Activated CD8-positive, alpha-beta memory T cell treated with anti-CD3 and anti-CD28 coated beads, Interleukin-2, amount 50 U/mL, for 48 hours (primary cell): ENCODE measurements around the gene ABCB10.
"Not testable (repeated sequence)": the region's sequence is repeated elsewhere in the genome, so short reads cannot be mapped to it uniquely, and the experiment has no call there.

Source experiments
- DNase-seq: peaks from one replicate; pipeline ENCODE4 v3.0.0-alpha.2; 2020

The ABCB10 gene

DNA sequence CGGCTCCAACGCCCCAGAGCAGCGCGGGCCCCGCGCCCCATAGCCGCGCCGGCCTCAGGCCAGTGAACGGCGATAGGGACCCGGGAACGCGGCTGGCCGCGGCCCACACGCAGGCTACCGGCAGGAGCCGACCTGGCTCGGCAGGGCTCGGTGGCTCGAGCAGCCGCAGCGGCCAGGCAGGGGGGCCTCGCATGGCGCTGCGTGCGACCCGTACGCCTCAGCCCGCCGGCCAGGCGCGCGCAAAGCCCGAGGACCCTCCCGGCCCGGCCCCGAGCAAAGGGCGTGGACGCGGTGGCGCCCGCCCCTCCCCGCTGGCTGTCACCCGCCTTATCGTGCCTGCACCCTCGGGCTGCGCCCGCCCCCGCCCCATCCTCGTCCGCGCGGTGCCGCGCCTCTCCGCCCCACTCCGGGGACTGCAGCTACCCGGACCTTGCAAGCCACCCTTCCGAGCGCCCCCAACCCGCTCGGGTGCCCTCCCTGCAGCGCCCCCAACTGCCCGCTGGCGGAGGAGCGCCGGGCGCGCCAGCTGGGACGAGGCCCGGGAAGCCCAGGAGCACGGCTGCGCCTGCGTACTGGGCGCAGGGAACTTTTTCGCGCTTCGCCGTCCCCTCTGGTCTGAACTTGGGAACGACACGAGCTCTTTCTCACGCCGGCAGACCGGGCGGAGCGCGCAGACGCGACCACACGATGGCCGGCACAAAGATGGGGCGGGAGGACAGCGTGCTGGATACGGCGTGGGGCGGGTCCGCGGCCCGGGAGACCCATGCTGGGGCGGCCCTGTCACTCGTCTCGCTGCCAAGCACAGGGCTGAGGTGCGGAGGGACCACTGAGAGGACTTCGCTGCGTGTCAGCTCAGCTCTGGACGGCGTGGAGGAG is at the start of gene ABCB10:
Gene ABCB10 (minus strand): TSS at position 248 of the 876 bp plus-strand sequence. CDS start 55 bp downstream, at position 193.
- DNase-seq, result peak; percentile 94

DNA sequence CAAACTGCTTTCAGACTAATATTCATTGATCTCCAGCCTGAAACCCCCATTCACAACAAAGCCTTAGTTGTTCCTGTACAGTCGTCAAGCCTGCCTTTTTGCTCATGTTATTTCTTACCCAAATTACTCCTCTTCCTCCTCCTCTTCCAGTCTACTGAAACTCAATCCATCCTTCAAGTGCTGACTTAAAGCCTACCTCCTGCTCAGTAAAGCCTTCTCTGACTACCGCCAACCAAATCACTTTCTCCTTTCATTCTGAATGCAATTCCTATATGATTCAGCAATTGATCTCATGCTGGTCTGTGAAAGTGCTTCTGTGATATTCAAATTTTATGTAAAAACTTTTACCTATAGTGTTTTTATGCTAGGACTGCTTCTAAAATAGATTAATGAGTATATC is 48.9 kb upstream of the ABCB10 start:
- no peak for DNase-seq

DNA sequence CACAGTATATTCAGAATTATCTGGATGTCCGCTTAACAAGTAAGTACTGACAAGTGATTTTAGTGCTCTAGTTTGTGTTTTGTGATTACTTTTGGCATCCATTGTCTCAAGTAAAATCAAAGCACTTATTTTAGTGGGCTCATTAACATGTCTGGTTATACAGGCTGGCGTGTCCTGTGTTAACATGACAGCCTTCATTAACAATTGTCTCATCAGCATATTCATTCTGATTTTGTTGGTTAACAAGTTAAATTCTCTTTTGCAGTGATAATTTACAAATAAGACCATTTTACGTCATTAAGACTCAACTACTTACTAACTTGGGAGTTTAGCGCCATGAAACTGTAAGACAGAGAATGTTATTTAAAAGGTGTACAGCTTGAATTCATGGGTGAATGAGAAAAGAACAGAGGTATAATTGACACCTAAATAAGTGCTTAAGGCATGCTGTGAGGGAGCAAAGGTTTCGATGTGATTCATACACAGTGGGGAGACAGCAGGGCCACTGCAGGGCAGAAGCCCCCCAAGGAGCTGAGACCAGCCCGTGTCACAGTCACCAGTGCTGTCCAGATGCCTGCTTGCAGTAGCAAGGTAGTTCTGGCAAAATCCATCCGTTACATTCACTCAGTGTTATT is 45.0 kb upstream of the ABCB10 start:
- no peak for DNase-seq

DNA sequence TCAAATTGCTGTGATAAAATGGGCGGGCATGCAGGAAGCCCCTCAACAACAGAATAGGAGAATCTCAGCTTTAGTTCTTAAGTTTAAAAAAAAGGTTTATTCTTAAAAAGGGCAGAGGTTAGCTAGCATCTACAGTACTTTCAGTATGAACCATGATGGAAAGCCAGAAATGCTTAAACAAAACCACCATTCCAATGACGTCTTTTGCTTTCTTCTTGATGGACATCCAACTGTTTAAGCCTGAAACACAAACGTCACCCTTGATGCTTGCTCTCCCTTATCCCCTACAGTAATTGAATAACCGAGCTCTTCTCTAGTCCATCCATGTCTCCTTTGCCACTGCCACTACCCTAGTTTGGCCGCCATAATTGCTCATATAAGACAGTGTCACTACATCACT is 41.7 kb upstream of the ABCB10 start:
- no peak for DNase-seq

DNA sequence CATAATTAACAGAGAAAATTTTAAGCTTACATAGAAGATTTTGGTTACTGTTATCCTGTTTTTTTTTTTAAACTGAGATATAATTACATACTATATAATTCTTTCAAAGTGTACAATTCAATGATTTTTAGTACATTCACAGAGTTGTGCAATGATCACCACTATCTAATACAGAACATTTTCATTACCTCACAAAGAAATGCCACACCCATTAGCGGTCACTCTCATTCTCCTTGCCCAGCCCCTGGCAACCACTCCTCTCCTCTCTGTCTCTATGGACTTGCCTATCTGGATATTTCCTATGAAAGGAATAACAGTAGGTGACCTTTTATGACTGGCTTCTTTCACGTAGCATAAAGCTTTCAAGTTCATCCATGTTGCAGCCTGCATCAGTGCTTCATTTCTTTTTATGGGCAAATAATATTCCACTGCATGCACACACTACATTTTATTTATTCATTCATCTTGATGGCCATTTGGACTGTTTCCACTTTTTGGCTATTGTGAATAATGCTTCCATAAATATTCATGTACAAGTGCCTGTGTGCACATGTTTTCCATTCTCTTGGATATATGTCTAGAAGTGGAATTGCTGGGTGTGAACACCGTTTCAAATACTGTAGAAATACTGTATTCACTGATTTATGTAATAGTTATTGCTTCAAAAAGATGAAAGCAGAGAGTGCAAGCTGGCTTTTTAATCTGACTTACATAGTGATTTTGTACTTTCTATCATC is 40.9 kb upstream of the ABCB10 start:
- no peak for DNase-seq

DNA sequence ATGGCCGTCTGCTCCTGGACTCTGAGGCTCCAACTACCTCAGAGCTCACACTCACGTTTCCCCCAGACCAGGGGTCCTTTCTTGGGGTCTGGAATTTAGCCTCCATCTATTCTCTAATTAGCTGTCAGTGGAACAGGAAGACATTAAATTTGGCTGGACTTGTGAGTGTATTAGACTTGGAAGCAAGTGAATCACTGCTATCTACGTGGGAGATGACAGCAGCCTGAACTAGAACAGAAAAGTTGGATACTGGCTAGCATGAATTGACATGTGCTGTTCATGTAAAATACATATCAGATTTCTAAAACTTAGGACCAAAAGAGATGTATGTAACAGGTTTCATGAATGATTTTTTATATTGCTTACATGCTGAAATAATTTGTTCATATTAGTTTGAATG is 39.4 kb upstream of the ABCB10 start:
- DNase-seq, result no peak

DNA sequence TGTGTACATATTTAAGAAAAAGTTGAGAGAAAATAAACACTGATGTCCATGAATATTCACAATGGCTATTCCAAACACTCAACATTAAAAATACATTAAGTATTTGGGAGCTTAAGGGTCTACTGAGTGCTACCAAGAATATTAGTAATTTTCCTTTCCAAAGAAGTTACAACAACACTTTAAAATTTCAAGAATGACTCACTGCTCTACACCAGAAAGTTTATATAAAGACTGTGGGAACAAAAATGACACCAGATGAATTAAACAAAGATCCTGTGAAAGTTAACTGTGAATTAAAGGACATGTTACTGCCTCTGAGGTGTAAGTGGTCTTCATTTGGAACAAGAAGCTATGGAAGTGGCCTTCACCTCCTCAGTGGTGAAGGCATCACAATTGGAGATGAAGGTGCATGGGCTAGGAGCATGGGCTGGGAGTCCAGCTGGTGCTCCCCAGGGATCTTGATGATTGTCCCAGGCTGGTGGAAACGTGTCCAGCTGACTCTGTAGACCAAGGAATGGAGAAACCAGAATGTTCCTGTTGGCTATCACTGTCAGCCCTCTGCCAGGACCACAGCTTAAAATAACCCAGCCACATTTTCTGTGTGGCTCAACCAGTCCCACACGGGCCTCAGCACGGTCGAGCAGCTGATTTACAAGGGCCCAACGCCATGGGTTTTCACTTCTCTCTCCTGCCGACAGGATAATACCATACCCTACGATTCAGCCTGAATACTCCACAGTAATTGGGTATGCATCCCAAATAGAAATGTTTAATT is 38.6 kb upstream of the ABCB10 start:
- no peak for DNase-seq

DNA sequence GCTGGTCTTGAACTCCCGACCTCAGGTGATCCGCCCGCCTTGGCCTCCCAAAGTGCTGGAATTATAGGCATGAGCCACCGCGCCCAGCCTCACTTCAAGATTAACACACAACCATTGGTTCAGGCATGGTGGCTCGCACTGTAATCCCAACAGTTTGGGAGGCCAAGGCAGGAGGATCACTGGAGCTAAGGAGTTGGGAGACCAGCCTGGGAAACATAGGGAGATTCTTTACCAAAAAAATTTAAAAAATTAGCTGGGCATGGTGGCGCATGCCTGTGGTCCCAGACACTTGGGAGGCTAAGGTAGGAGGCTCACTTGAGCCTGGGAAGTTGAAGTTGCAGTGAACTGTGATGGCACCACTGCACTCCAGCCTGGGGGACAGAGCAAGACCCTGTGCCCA is 37.4 kb upstream of the ABCB10 start:
- DNase-seq, result not testable (repeated sequence)

DNA sequence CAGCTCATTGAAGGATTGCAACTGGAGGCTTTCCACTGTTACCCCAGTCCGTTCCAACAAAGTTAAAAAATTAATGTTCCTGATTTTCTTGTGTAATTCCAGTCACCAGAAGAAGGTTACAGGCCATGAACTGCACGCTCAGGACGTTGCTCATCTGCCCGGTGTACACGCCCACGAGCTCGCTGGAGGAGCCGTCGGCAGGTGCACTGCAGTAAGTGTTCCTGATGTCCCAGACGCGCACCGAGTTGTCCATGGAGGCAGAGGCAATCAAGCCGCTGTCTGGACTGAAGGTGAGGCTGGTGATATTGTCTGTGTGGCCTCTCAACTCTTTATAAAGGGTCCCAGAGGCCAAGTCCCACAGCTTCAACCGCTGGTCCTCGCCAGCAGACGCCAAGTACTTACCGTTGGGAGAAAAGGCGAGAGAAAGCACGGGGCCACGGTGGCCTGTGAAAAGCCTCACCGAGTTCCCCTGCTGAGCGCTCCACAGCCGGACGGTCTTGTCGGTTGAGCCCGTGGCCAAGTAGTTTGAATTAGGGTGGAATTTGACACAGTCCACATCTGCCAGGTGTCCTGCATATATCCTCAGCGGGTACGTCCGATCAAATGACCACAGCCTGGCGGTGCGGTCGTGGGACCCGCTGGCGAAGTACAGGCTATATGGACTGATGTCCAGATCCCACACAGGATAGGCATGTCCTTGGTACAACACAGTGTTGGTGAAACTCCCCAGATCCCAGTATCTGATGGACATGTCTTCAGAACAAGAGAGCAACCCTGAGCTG is 35.9 kb upstream of the ABCB10 start:
- DNase-seq, result no peak

DNA sequence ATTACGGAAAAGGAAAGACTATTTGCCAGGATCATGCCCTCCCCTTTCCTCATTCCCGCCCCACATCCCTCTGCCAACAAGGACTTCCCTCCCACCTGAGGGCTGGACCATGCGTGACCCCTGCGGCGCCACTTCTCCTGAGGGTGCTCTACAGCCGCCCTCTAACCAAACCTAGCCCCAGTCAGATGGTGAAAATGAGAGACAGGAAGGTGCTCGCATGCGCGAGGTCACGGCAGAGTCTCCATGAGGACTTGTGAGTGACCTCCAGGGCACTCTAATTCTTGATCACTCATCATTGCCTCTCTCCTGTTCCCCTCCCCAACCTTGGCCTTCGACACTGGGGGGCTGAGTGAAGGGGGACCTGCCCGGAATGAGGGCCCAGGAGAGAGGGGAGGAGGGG is 35.3 kb upstream of the ABCB10 start:
- no peak for DNase-seq

DNA sequence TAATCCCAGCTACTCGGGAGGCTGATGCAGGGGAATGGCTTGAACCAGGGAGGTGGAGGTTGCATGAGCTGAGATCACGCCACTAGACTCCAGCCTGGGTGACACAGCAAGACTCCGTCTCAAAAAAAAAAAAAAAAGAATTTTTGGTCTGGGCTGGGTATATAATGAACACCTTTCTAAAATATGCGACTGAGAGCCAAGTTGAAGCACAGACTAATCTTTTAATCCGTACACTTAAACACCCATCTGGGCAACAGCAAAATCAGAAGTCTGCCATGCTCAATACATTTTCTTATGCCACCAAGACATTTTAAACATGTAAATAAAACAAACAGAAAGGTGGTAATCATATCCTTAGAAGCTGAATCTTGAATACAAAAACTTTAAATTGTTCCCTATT is 31.6 kb upstream of the ABCB10 start:
- no peak for DNase-seq

DNA sequence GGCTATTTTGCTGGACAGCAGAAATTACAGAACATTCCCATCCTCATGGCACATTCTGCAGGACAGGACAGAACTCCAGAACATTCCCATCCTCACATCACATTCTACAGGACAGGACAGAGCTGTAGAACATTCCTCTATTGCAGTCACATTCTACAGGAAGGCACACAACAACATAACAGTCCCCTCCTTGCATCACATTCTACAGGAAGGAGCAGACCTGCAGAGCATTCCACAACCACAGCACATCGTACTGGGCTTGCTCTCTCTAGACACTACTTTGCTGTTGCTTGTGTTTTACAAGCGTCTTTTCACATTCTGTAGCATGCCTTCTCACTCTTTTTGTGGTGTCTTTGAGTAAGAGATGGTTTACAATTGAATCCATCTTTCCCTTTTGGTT is 26.8 kb upstream of the ABCB10 start:
- no peak for DNase-seq

DNA sequence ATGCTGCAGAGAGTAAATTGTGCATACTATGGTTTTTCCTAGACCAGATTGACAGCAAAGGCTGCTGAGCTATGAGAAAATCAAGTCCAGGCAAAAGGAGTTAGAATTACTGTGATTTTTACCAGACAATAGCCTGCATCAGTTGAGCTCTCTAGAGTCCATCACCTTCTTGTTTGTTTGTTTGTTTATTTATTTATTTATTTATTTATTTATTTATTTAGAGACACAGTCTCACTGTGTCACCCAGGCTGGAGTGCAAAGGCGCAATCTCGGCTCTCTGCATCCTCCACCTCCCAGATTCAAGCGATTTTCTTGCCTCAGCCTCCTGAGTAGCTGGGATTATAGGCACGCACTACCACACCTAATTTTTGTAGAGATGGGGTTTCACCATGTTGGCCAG is 24.2 kb upstream of the ABCB10 start:
- no peak for DNase-seq

DNA sequence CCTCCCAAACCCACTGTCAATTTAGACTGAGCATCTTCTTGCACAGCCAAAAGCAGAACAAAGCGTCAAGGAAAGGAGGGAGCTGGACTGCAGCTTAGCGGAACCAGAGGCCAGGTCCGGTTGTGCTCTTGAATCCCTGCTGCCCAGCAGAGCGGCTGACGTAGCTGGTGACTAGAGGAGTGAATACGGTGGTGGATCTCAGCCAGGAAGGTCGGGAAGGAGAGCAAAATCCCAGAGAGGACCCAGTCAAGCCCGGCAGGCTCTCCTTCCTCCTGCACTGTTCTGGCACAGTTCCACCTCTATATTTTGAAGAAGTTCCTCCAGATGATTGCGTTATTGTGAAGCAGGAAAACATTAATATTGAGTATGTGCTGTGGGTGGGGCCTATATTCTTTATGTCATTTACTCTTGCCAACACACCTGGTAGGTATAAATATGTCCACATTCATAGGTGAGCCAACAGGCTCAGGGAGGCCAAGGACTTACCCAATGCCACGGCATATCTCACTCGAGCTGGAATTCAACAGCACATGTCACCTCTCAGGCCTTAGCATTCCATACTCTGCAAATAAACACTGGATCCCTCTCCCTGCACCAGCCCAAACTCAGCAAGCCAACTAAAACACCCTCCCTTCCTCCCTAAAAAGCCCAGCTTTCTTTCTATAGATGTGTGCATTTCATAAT is 23.6 kb upstream of the ABCB10 start:
- DNase-seq, result no peak

DNA sequence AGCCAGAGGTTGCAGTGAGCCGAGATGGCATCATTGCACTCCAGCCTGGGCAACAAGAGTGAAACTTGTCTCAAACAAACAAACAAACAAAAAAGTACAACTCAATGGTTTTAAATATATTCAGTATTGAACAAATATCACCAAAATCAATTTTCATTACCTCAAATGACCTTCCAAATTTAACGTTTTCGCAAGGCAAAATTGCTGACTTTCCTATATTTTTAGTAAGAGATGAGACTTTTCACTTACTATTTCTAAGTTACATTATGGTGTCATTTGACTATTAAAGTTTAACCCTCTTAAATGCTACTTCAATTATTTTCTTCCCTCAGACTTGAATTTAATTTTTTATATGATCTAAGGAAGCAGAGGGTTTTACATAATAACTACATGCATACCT is 23.0 kb upstream of the ABCB10 start:
- DNase-seq, result no peak

DNA sequence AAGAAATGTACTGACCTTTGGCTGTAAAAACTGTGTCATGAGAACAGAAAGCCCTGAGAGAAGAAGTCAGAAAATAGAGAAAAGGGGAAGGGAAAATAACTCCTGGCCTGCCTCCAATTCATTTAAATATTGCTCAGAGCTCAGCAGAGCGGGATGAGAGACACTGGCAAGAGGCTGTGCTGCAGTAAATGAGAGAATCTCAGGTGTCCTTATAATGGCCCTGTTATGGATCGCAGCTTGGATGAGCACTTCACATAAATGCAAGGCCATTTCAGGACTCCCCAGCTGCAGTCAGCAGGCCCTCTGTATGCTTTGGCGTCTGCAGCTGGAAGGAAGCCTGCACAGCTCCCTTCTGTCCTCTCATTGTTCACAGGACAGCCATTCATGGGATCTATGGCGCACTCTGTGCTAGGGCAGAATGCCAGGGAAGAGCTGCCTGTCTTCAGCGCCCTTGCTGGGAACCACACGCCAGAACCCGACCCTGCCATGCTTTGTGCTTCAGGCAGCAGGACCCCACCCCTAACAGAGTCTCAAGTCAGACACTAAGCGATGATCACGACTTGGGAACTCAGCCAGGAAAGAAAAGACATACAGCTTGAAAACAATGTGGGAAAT is 20.7 kb upstream of the ABCB10 start:
- DNase-seq, result no peak

DNA sequence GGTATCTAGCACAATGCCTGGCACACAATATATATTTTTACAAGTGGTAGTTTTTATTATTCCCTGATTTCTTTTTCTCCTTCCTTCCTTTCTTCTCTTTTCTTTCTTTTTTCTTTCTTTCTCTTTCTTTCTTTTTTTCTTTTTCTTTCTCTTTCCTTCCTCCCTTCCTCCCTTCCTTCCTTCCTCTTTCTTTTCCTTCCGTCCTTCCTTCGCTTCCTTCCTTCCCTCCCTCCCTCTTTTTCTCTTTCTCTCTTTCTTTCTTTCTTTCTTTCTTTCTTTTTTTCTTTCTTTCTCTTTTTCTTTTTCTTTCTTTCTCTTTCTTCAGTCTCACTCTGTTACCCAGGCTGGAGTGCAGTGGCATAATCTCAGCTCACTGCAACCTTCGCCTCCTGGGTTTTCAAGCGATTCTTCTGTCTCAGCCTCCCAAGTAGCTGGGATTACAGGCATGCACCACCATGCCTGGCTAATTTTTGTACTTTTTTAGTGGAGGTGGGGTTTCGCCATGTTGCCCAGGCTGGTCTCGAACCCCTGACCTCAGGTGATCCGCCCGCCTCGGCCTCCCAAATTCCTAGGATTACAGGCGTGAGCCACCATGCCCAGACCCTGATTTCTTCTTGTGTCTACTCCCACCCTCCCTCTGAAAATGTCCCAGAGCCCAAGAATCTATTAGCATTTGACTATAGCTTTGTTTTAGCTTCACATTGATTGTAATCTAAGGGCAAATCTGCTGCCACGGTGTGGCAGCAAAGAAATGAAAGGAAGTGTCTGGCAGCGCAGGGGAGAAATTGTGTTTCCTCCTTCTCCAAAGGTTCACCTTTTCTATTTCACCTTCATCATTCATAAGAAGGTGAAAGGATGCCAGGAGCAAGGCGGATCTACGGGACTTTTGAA is 19.9 kb upstream of the ABCB10 start:
- no peak for DNase-seq

DNA sequence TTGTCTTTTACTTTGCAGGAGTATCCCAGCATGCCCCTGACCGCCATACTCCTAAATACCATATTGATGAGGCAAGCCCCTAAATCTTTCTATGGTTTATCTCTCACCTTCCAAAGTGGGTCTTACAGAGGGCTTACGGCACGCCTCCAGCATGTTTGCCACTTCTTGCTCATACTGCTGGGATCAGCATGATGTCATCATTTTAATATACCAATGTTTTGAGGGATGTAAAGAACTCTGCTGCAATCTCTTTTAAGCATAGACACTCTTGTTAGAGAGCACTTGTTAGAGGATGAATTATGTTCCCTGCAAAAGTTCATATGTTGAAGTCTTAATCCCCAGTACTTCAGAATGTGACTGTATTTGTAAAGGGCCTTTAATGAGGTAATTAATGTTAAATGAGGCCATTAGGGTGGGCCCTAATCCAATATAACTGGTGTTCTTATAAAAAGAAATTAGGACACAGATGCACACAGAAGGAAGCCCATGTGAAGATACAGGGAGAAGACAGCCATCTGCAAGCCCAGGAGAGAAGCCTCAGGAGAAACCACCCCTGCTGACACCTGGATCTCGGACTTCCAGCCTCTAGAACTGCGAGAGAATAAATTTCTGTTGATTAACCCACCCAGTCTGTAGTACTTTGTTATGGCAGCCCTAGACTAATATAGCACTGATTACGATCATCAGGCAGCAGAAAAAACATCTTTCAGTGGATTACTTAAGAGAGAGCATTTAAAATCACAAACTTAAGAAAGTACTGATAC is 16.4 kb upstream of the ABCB10 start:
- DNase-seq, result no peak

DNA sequence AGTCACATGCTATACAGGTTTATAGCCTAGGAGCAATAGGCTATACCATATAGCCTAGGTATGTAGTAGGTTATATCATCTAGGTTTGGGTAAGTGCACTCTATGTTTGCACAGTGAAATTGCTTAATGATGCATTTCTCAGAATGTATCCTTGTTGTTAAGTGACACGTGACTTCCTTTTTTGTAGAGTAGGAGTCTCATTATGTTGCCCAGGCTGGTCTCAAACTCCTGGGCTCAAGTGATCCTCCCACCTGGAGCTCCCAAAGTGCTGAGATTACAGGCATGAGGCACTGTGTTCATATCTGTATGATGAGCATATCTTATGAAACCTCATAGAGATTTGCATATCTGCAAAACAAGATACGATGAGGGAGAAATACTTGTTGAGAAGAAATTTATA is 13.8 kb upstream of the ABCB10 start:
- no peak for DNase-seq
